Measurements from ENCODE around the gene ARSG. TPM values are rescaled to one million over a fixed set of nuclear protein-coding genes. Genes with fewer than 3 reads are reported as not detected.
A peak's percentile ranks its signal among the peaks of the same experiment; 100 is the strongest.
"Not testable (repeated sequence)": the region's sequence is repeated elsewhere in the genome, so short reads cannot be mapped to it uniquely, and the experiment has no call there.

The ARSG gene
- 47.1 and 63.2 TPM in 2 replicates for total RNA-seq (2014; rRNA removed; shearing (Covaris generic); ENCODE audit: low replicate concordance)

DNA sequence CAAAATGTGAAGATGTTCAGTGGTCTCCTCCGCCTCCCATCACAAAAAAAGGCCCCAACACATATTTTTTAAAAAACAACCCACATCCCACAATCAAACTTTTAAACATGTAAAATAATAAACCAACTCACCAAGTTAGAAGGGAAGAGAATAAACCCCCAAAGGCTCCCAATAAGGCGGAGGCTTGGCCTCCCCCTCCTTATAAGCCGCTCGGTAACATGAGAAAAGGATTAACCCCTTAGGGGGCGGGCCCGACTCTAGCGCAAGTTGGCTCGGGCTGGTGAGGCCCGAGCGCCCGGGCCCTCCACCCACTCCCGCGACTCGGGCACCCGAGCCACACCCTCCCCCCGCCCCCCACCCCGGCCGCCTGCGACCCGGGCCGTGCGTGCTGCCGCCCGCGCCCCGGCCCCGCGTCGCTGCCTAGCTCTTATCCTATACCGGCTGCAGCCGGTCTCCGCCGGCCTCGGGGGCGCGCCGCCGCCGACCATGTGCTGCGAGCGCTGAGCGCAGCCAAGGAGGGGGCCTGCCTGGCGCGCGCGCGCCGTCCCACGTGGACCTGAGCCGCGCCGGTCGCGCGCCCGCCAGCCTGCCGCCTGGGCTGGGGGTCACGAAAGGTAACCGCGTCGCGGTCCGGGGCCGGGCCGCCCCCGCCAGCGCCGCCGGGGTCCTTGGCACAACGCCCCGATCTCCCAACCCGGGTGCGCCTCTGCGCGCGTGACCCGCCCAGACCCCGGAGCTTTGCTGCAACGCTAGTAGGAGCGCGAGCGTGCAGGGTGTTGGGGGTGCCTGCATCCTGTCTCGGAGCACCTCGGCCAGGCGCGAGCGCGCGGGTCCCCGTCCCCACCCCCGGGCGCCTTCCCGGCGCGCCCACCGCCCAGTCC is at the start of gene ARSG, which contains the start of gene SLC16A6:
Gene ARSG (plus strand): TSS at position 541 of the 881 bp plus-strand sequence. CDS start 15,999 bp downstream, outside the sequence.
Gene SLC16A6 (minus strand): TSS at position 173 of the 881 bp plus-strand sequence. CDS start 12,807 bp downstream, outside the sequence.
- Histone ChIP-seq H2AFZ (ENCODE audit: low read length) (0 out of 2 replicates have a peak within 1 kb of the TSS, but pooled peaks have one; percentile 11), H3K79me2 (ENCODE audit: low read length) (peaks cover 61% of the 10 kb centered on the region), H3K9me2 (replicated peaks; ENCODE audit: insufficient read depth, low read length) (no peaks in the 10 kb centered on the region), H3K4me2 (ENCODE audit: low read depth, low read length, poor library complexity, severe bottlenecking) (peak within 1 kb of the TSS; percentile 87), H3K36me3 (ENCODE audit: insufficient read depth, low read length) (peaks cover 6% of the 10 kb centered on the region), H3K9me3 (ENCODE audit: low read length) (no peaks in the 10 kb centered on the region), H3K9ac (ENCODE audit: low read length) (peak within 1 kb of the TSS; percentile 99), H3K4me3 (ENCODE audit: low read length) (peak within 1 kb of the TSS; percentile 95), H3K27ac (ENCODE audit: low read length) (peak within 1 kb of the TSS; percentile 97), H3K4me1 (ENCODE audit: low read length) (peaks cover 62% of the 10 kb centered on the region), H3K27me3 (ENCODE audit: low read length) (no peaks in the 10 kb centered on the region), H4K20me1 (ENCODE audit: insufficient read depth, low read depth, low read length) (no peaks in the 10 kb centered on the region)
- peak; percentile 96 for DNase-seq

DNA sequence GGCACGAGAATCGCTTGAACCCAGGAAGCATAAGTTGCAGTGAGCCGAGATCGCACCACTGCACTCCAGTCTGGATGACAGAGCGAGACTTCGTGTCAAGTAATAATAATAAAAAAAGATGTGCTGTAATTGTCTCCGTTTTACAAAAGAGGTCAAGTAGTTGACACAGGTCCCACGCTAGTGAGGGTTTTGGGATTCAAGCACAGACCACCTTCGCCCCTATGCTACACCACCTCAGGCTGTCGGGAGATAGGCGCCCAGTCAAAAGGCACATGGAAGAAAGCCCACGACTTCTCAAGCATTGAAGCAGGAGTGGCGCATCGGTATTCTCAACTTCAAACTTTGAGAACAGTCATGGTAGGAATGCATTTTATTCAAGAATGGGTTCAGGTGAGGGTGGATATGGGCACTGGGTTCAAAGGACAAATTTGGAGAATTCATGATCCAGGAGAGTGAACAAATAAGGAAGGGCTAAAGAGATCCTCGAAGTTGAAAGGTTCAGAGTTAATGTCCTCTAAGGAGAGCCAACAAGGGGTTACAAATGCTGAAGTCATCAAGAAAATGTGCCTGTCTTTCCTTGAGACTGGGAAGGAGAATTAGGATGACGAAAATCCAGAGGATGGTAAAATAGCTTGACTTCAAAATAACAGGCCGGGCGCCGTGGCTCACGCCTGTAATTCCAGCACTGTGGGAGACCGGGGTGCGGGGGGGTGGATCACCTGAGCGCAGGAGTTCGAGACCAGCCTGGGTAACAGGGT is 44.8 kb upstream of the ARSG start:
- Histone ChIP-seq H3K4me2 (ENCODE audit: low read depth, low read length, poor library complexity, severe bottlenecking) (peak overlapping the region; percentile 76), H4K20me1 (ENCODE audit: insufficient read depth, low read depth, low read length) (no peaks in the 10 kb centered on the region), H3K36me3 (ENCODE audit: insufficient read depth, low read length) (peaks cover 15% of the 10 kb centered on the region; the same call in 1 of the 2 replicates), H3K27ac (ENCODE audit: low read length) (peak overlapping the region; percentile 98), H2AFZ (ENCODE audit: low read length) (no peak overlapping the region), H3K9ac (ENCODE audit: low read length) (peak overlapping the region; percentile 91), H3K79me2 (ENCODE audit: low read length) (peaks cover 46% of the 10 kb centered on the region), H3K27me3 (ENCODE audit: low read length) (no peaks in the 10 kb centered on the region), H3K4me1 (ENCODE audit: low read length) (peaks cover 52% of the 10 kb centered on the region), H3K4me3 (ENCODE audit: low read length) (peak overlapping the region; percentile 78), H3K9me3 (ENCODE audit: low read length) (no peaks in the 10 kb centered on the region), H3K9me2 (replicated peaks; ENCODE audit: insufficient read depth, low read length) (no peaks in the 10 kb centered on the region)
- DNase-seq = peak; percentile 57

DNA sequence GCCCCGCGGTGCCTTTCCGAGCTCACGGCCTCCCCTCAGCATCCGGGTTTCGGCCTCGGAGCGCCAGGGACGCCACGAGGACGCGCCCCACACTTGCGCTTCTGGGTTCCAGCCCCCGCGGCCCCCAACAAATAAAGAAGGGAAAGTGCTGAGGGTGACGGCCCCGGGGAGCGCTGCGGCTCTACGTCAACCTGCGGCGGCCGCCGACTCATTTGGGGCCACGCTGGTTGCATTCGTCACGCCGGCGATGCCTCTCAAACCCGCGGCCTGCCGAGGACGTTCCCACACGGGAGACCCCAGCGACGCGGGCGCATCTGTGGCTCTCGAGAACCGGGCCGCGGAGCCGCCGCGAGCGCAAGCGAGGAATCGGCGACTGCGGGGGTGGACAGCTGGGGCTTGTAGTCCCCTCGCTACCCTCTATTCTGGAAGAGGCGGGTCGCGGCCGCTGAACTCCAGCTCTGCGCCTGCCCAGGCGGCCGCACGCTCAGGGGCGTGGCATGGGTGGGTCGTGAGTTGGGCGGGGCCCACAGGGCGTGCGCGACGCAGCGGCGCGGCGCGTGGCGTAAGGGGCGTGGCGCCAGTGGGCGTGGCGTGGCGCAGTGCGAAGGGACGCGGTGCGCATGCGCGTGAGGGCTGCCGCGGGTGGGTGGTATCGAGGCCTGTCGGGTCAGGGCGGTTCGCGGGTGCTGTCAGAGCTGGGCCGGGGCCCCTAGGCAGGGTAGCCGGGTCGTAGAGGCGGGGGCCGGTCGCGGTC is 43.7 kb upstream of the ARSG start, which contains the start of gene AMZ2:
Gene AMZ2 (plus strand): TSS at position 599 of the 754 bp plus-strand sequence. CDS start 2,145 bp downstream, outside the sequence.
- peak within 1 kb of the TSS; percentile 98 for H3K27ac ChIP-seq (ENCODE audit: low read length)
- H3K4me2 ChIP-seq (ENCODE audit: low read depth, low read length, poor library complexity, severe bottlenecking) = peak within 1 kb of the TSS; percentile 76
- H3K4me1 ChIP-seq (ENCODE audit: low read length) = peaks cover 63% of the 10 kb centered on the region
- H3K4me3 ChIP-seq (ENCODE audit: low read length) = peak within 1 kb of the TSS; percentile 78
- peaks cover 53% of the 10 kb centered on the region for H3K79me2 ChIP-seq (ENCODE audit: low read length)
- H4K20me1 ChIP-seq (ENCODE audit: insufficient read depth, low read depth, low read length) = no peaks in the 10 kb centered on the region
- H3K9me2 ChIP-seq (replicated peaks; ENCODE audit: insufficient read depth, low read length) = no peaks in the 10 kb centered on the region
- DNase-seq = peak; percentile 98
- H3K36me3 ChIP-seq (ENCODE audit: insufficient read depth, low read length) = peaks cover 26% of the 10 kb centered on the region; the same call in 1 of the 2 replicates
- H3K9me3 ChIP-seq (ENCODE audit: low read length) = no peaks in the 10 kb centered on the region
- no peaks in the 10 kb centered on the region for H3K27me3 ChIP-seq (ENCODE audit: low read length)
- no peak within 1 kb of the TSS for H2AFZ ChIP-seq (ENCODE audit: low read length)
- peak within 1 kb of the TSS; percentile 91 for H3K9ac ChIP-seq (ENCODE audit: low read length)

DNA sequence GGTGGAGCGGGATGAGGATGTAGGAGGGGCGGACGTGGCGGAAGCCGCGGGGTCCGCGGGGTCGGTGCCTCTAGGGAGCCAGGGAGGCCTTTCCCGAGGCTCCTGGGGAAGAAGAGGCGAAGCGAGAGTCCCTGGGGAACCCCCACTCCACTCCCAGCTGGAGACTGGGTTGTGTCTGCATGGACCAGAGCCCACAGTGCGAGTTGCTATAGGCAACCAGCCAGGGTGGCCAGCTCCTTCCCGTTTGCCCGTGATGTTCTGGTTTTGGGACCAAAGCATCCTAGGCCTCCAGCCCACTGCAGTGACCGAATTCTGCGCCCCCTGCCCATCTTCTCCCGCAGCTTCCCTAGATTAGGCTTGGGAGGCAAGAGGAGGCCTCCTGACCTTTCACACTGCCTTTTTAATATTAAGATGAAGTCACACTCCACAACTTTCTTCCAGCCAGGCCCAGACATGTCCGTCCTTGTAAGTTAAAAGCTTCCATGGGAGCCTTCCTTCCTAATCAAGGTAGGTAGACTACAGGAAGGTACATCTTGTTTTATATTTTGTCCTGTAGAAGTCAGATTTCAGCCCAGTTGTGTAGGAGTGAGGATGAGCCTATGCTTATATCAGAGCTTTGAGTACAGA is 43.0 kb upstream of the ARSG start:
- no peak for DNase-seq
- peak overlapping the region; percentile 76 for H3K4me2 ChIP-seq (ENCODE audit: low read depth, low read length, poor library complexity, severe bottlenecking)
- peaks cover 53% of the 10 kb centered on the region for H3K79me2 ChIP-seq (ENCODE audit: low read length)
- peak overlapping the region; percentile 78 for H3K4me3 ChIP-seq (ENCODE audit: low read length)
- H3K27ac ChIP-seq (ENCODE audit: low read length) = peak overlapping the region; percentile 98
- H3K36me3 ChIP-seq (ENCODE audit: insufficient read depth, low read length) = peaks cover 32% of the 10 kb centered on the region; the same call in 1 of the 2 replicates
- H3K27me3 ChIP-seq (ENCODE audit: low read length) = no peaks in the 10 kb centered on the region
- H2AFZ ChIP-seq (ENCODE audit: low read length) = no peak overlapping the region
- H3K9me3 ChIP-seq (ENCODE audit: low read length) = no peaks in the 10 kb centered on the region
- H3K9ac ChIP-seq (ENCODE audit: low read length) = peak overlapping the region; percentile 91
- no peaks in the 10 kb centered on the region for H3K9me2 ChIP-seq (replicated peaks; ENCODE audit: insufficient read depth, low read length)
- H4K20me1 ChIP-seq (ENCODE audit: insufficient read depth, low read depth, low read length) = no peaks in the 10 kb centered on the region
- H3K4me1 ChIP-seq (ENCODE audit: low read length) = peaks cover 70% of the 10 kb centered on the region

DNA sequence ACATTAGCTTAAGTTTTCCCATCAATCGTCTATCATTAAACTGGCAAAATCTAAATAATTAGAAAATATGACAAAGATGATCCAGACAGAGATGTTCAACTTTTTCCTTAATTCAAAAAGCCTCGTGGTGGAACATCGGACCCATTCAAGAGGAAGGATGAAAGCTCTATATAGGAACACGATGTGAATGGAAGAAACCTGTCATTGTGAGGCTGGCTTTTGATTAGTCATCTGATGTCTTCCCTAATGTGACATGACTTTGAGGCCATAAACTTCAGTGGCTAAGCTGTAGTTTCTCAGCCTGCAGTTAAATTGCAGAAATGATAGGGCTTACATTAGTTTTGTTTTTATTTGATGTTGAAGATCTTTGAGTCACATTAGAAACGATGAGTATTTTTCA is 42.4 kb upstream of the ARSG start:
- Histone ChIP-seq H3K36me3 (ENCODE audit: insufficient read depth, low read length) (peaks cover 33% of the 10 kb centered on the region; the same call in 1 of the 2 replicates), H3K4me1 (ENCODE audit: low read length) (peaks cover 74% of the 10 kb centered on the region), H3K9me2 (replicated peaks; ENCODE audit: insufficient read depth, low read length) (no peaks in the 10 kb centered on the region), H4K20me1 (ENCODE audit: insufficient read depth, low read depth, low read length) (no peaks in the 10 kb centered on the region), H3K4me3 (ENCODE audit: low read length) (peak overlapping the region; percentile 78), H3K27ac (ENCODE audit: low read length) (peak overlapping the region; percentile 98), H2AFZ (ENCODE audit: low read length) (no peak overlapping the region), H3K79me2 (ENCODE audit: low read length) (peaks cover 51% of the 10 kb centered on the region), H3K9ac (ENCODE audit: low read length) (peak overlapping the region; percentile 91), H3K9me3 (ENCODE audit: low read length) (no peaks in the 10 kb centered on the region), H3K4me2 (ENCODE audit: low read depth, low read length, poor library complexity, severe bottlenecking) (peak overlapping the region; percentile 76), H3K27me3 (ENCODE audit: low read length) (no peaks in the 10 kb centered on the region)
- peak; percentile 60 for DNase-seq

DNA sequence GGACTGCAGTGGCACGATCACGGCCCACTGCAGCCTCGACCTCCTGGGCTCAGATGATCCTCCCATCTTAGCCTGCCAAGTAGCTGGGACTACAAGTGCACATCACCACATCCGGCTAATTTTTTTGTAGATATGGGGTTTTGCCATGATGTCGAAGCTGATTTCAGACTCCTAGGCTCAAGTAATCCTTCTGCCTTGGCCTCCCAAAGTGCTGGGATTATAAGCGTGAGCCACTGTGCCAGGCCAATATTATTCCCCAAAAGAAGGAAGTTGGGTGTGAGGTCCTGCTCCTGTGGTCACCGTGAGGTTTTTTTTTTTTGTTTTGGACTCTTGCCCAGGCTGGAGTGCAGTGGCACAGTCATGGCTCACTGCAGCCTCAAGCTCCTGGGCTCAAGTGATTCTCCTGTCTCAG is 41.9 kb upstream of the ARSG start:
- H3K27ac ChIP-seq (ENCODE audit: low read length) = peak overlapping the region; percentile 98
- H3K9ac ChIP-seq (ENCODE audit: low read length) = peak overlapping the region; percentile 91
- H4K20me1 ChIP-seq (ENCODE audit: insufficient read depth, low read depth, low read length) = no peaks in the 10 kb centered on the region
- no peaks in the 10 kb centered on the region for H3K9me2 ChIP-seq (replicated peaks; ENCODE audit: insufficient read depth, low read length)
- no peak overlapping the region for H2AFZ ChIP-seq (ENCODE audit: low read length)
- peak overlapping the region; percentile 78 for H3K4me3 ChIP-seq (ENCODE audit: low read length)
- peaks cover 51% of the 10 kb centered on the region for H3K79me2 ChIP-seq (ENCODE audit: low read length)
- peaks cover 78% of the 10 kb centered on the region for H3K4me1 ChIP-seq (ENCODE audit: low read length)
- H3K9me3 ChIP-seq (ENCODE audit: low read length) = no peaks in the 10 kb centered on the region
- no peaks in the 10 kb centered on the region for H3K27me3 ChIP-seq (ENCODE audit: low read length)
- peak overlapping the region; percentile 76 for H3K4me2 ChIP-seq (ENCODE audit: low read depth, low read length, poor library complexity, severe bottlenecking)
- DNase-seq = peak; percentile 77
- H3K36me3 ChIP-seq (ENCODE audit: insufficient read depth, low read length) = peaks cover 37% of the 10 kb centered on the region; the same call in 1 of the 2 replicates

DNA sequence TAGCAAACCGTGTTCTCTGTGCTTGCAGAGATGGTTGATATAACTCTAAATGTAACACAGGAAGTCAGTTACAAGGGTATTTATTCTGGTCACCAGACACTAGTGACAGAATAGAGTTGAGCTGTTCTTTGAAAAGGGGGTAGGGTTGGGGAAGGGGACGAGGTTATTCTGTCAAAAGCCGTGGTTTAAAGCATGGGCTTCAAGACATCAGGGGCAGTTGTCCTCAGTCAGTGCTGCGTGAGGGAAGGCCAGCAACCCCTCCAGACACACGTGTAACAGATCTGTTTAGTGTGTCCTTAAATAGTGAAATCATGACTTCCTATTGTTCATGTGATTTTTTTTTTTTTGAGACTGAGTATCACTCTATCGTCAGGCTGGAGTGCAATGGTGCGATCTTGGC is 37.9 kb upstream of the ARSG start:
- Histone ChIP-seq H3K79me2 (ENCODE audit: low read length) (peaks cover 33% of the 10 kb centered on the region), H3K36me3 (ENCODE audit: insufficient read depth, low read length) (peaks cover 59% of the 10 kb centered on the region), H3K27ac (ENCODE audit: low read length) (peak overlapping the region; percentile 98), H3K4me2 (ENCODE audit: low read depth, low read length, poor library complexity, severe bottlenecking) (peak overlapping the region; percentile 32), H3K4me1 (ENCODE audit: low read length) (peaks cover 89% of the 10 kb centered on the region)
- not testable (repeated sequence) for H4K20me1 ChIP-seq (ENCODE audit: insufficient read depth, low read depth, low read length); H3K4me3 ChIP-seq (ENCODE audit: low read length); H3K27me3 ChIP-seq (ENCODE audit: low read length); H3K9me3 ChIP-seq (ENCODE audit: low read length); H3K9ac ChIP-seq (ENCODE audit: low read length); H2AFZ ChIP-seq (ENCODE audit: low read length); DNase-seq; H3K9me2 ChIP-seq (replicated peaks; ENCODE audit: insufficient read depth, low read length)
